ENCODE results near the gene OPN1MW. TPM values are rescaled to one million over a fixed set of nuclear protein-coding genes. Genes with fewer than 3 reads are reported as not detected.
A peak's percentile ranks its signal among the peaks of the same experiment; 100 is the strongest.

Gene OPN1MW
- polyA plus RNA-seq, 1 of the 3 experiments (the other 2 are of a cell fraction) = not detected

- no peak overlapping the region; a peak in 1 of 4 replicates for H3K4me3 ChIP-seq (ENCODE audit: low read depth in 2 of 2, low read length in 1 of 2)
- H3K4me1 ChIP-seq (ENCODE audit: control insufficient read depth in 1 of 2, insufficient read depth in 2 of 2, low read depth in 1 of 2, low read length in 1 of 2) = no peaks in the 10 kb centered on the region
- no peaks in the 10 kb centered on the region for H3K36me3 ChIP-seq (replicated peaks in 1 of 2; ENCODE audit: control insufficient read depth in 1 of 2, insufficient read depth in 2 of 2, low read length in 1 of 2)
- DNase-seq = peak; percentile 89
- TF ChIP-seq TEAD4 (IDR thresholded peaks at IDR 0.05; ENCODE audit: borderline replicate concordance, insufficient read depth) = no peak
- TF ChIP-seq TCF12 (IDR thresholded peaks at IDR 0.05) = no peak
- TF ChIP-seq RAD21 (IDR thresholded peaks at IDR 0.05; ENCODE audit: low read length) = peak; percentile 53
- TF ChIP-seq MXI1 (IDR thresholded peaks at IDR 0.05; ENCODE audit: low read depth, low read length) = no peak
- TF ChIP-seq SMC3 (IDR thresholded peaks at IDR 0.05; ENCODE audit: low read depth, low read length) = peak; percentile 51
- no peak for TF ChIP-seq USF2 (IDR thresholded peaks at IDR 0.05; ENCODE audit: borderline replicate concordance, low read depth, low read length)
- TF ChIP-seq SIN3A (IDR thresholded peaks at IDR 0.05; ENCODE audit: borderline replicate concordance, low read depth, low read length) = no peak
- peak; percentile 76 for TF ChIP-seq CTCF (IDR thresholded peaks at IDR 0.05)
- no peak for TF ChIP-seq REST (IDR thresholded peaks at IDR 0.05; ENCODE audit: low read depth, low read length)
- TF ChIP-seq FOXM1 (IDR thresholded peaks at IDR 0.05; ENCODE audit: low read depth) = no peak
- no peaks in the 10 kb centered on the region for H3K9me3 ChIP-seq
- H3F3A ChIP-seq (replicated peaks; ENCODE audit: insufficient read depth) = no peaks in the 10 kb centered on the region
- peaks cover 48% of the 10 kb centered on the region; the same call in 1 of the 2 replicates for H3K27me3 ChIP-seq (ENCODE audit: insufficient read depth)
- no peaks in the 10 kb centered on the region for H4K20me1 ChIP-seq (ENCODE audit: insufficient read depth)
- H3K4me2 ChIP-seq = peak overlapping the region; percentile 24; the same call in 1 of the 2 replicates
- no peaks in the 10 kb centered on the region for H3K79me2 ChIP-seq (ENCODE audit: insufficient read depth)
- ChIA-PET POLR2A (no interaction called here), CTCF (interaction anchor here (0.6 to 1.5 kb wide), 10 partner anchors 10 to 290 kb away, joined by 3 to 8 read pairs (median 3); no protein-coding TSS in a partner anchor)
- H3K9ac ChIP-seq = no peak overlapping the region
- 34% methylated on average over 23 of the region's 44 CpGs for WGBS (ENCODE audit: low lambda C conversion rate)
- no peaks in the 10 kb centered on the region for H3K9me2 ChIP-seq
- no peak overlapping the region for H3K27ac ChIP-seq (ENCODE audit: low read depth in 2 of 2, low read length in 1 of 2)
- peak overlapping the region; percentile 41 for H2AFZ ChIP-seq (ENCODE audit: low read depth)
Measured at GRCh38 chrX:154136627-154137161, 45.7 kb upstream of the OPN1MW start.

All from SK-N-SH (cell line).